H1 (cell line): ENCODE data around the gene DNAJC7. TPM values are rescaled to one million over a fixed set of nuclear protein-coding genes. Genes with fewer than 3 reads are reported as not detected.

ENCODE experiments used
- EZH2 ChIP-seq: fragments of 200-600 bp; sonication (generic); IDR thresholded peaks from 2 replicates; pipeline ENCODE4 v1.7.1; 2012; ENCODE audit warnings: low read depth, mild to moderate bottlenecking, moderate library complexity, low read length, inconsistent platforms; ENCODE audit not compliant: severe bottlenecking
- JUN ChIP-seq: IDR thresholded peaks from 2 replicates; pipeline ENCODE4 v1.6.1; 2011; ENCODE audit warnings: low read depth, mild to moderate bottlenecking, improper control_type of control experiment, low read length
- RAD21 ChIP-seq, 2 experiments: IDR thresholded peaks in 1 of 2; conservative IDR thresholded peaks in 1 of 2; 2 replicates each; pipeline ENCODE4 v1.6.1; 2011; ENCODE audit warnings: low read depth in 2 of 2, low read length in 2 of 2, improper control_type of control experiment in 1 of 2, inconsistent platforms in 1 of 2, mild to moderate bottlenecking in 1 of 2, moderate library complexity in 1 of 2
- SIN3A ChIP-seq, 2 experiments: IDR thresholded peaks in 1 of 2; conservative IDR thresholded peaks in 1 of 2; 2 replicates each; pipeline ENCODE4 v1.6.1; 2011 to 2012; ENCODE audit warnings: low read length in 2 of 2, improper control_type of control experiment in 1 of 2, low read depth in 1 of 2, mild to moderate bottlenecking in 1 of 2
- TAF1 ChIP-seq: IDR thresholded peaks from 2 replicates; pipeline ENCODE4 v1.6.1; 2011; ENCODE audit warnings: mild to moderate bottlenecking, low read depth, low read length
- polyA plus RNA-seq, 7 experiments: library from polyadenylated mRNA; depleted of rRNA in 3 of 7; stranded (reverse) in 5 of 7; unstranded in 2 of 7; fragments of >200 nt in 5 of 7; fragments of 200-250 nt in 2 of 7; gene quantifications; 1 replicate in 5 of 7; 2 replicates in 1 of 7; 4 replicates in 1 of 7; pipeline versions ENCODE4 v1.2.1 to v1.2.3, GENCODE V29; 2011 to 2013; ENCODE audit warnings: missing spikeins in 2 of 7, mixed read lengths in 2 of 7
- total RNA-seq: library from RNA; stranded (reverse); fragmentation: NEBNext Ultra II Directional; extraction: Animal tissue kit (Norgen Biotek cat#: 25700); gene quantifications from 2 replicates; pipeline ENCODE4 v1.2.1, GENCODE V29; 2021

DNAJC7 gene
- total and polyA plus RNA-seq, 2 of the 8 experiments (the other 6 are each of a cell fraction or from before 2014, with no cell fraction given), result 31.0 to 148 TPM

- TF ChIP-seq JUN, result no peak
- peak; percentile 93 to 96 for TF ChIP-seq RAD21 (IDR thresholded peaks at IDR 0.05 in 1 of 2, conservative IDR thresholded peaks at IDR 0.05 in 1 of 2; ENCODE audit: low read depth in 2 of 2, low read length in 2 of 2)
- peak in 1 of 2 experiments; percentile 76; a peak in 1 of 4 replicates for TF ChIP-seq SIN3A (conservative IDR thresholded peaks at IDR 0.05 in 1 of 2, IDR thresholded peaks at IDR 0.05 in 1 of 2; ENCODE audit: low read depth in 1 of 2, low read length in 2 of 2)
- no peak for TF ChIP-seq TAF1
- TF ChIP-seq EZH2, result no peak
Observed at GRCh38 chr17:41962768-41963434, 54.3 kb downstream of the DNAJC7 start (continued).
